Naive thymus-derived CD8-positive, alpha-beta T cell (primary cell): ENCODE measurements around the gene ANKRD1. TPM values are rescaled to one million over a fixed set of nuclear protein-coding genes. Genes with fewer than 3 reads are reported as not detected.

ENCODE experiments used
- ATAC-seq, 2 donors: fragments of 150-1000 bp; cut with Tn5 transposase in 1 of 2; sonication (Bioruptor Pico), chemical (Tn5 transposase) in 1 of 2; 1 replicate in 1 of 2; 2 replicates in 1 of 2; pipeline ENCODE4 v1.10.0; 2021; ENCODE audit warnings: mild to moderate bottlenecking in 2 of 2, moderate library complexity in 2 of 2
- POLR2A ChIA-PET: fragments of 350-600 bp; sonication (Branson Sonifier 250); formaldehyde crosslinking; loops from one replicate; lab custom pipeline; 2021; ENCODE audit warnings: antibody characterized with exemption; lab: Charles Lee
- DNase-seq, 10 donors: peaks; one replicate each; pipeline versions ENCODE4 v3.0.0 to v3.0.0-alpha.2; 2020 to 2022
- H3K27ac Mint-ChIP-seq, 10 donors: one replicate each; pipeline ENCODE4 v1.8.0; 2020 to 2022; ENCODE audit warnings: mild to moderate bottlenecking in 10 of 10, mixed read lengths in 10 of 10, moderate library complexity in 4 of 10, inconsistent platforms in 1 of 10
- H3K27me3 Mint-ChIP-seq, 5 donors: one replicate each; pipeline ENCODE4 v1.8.0; 2021 to 2022; ENCODE audit warnings: mixed read lengths in 5 of 5
- H3K36me3 Mint-ChIP-seq, 3 donors: one replicate each; pipeline ENCODE4 v1.8.0; 2020 to 2022; ENCODE audit warnings: mixed read lengths in 3 of 3, mild to moderate bottlenecking in 2 of 3, inconsistent platforms in 1 of 3
- H3K4me1 Mint-ChIP-seq, 4 donors: one replicate each; pipeline ENCODE4 v1.8.0; 2021 to 2022; ENCODE audit warnings: mixed read lengths in 4 of 4
- H3K4me3 Mint-ChIP-seq, 10 donors: one replicate each; pipeline ENCODE4 v1.8.0; 2020 to 2022; ENCODE audit warnings: mild to moderate bottlenecking in 10 of 10, mixed read lengths in 10 of 10, moderate library complexity in 6 of 10, inconsistent platforms in 1 of 10
- H3K9me3 Mint-ChIP-seq, 9 donors: one replicate each; pipeline ENCODE4 v1.8.0; 2020 to 2022; ENCODE audit warnings: mixed read lengths in 9 of 9, mild to moderate bottlenecking in 3 of 9, inconsistent platforms in 1 of 9, moderate library complexity in 1 of 9
- polyA plus RNA-seq, 3 donors: library from polyadenylated mRNA; unstranded; fragments of 300-500 nt; fragmentation: Illumina TruSeq; gene quantifications; one replicate each; pipeline ENCODE4 v1.2.3, GENCODE V29; 2021
- total RNA-seq, 8 experiments: library from RNA in 2 of 8; stranded (reverse) in 2 of 8; gene quantifications; one replicate each; pipeline ENCODE4 v1.2.3 and lab custom pipeline; 2021 to 2026

Gene ANKRD1
- total and polyA plus RNA-seq, 5 experiments from 2014 or later = not detected

DNA sequence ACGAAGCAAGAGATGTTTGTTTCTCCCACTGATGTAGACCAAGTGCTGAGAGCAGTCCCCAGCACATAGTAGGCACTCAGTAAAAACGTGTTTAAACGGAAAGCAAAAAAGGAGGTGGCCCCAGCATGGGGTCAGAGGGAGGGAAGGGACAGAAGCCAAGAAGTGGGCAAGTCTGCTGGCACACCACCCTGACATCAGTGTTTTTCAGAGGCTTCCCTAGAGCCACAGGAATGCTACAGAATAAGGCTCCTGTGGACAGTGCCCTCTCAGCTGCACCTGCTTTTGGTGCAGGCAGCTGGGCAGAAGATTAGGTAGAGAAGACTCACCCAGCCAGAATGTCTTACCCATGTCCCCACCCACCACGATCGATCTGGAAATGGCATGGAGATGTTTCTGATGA, 8.3 kb upstream of the ANKRD1 start:
- no peaks in the 10 kb centered on the region for H3K9me3 Mint-ChIP-seq

DNA sequence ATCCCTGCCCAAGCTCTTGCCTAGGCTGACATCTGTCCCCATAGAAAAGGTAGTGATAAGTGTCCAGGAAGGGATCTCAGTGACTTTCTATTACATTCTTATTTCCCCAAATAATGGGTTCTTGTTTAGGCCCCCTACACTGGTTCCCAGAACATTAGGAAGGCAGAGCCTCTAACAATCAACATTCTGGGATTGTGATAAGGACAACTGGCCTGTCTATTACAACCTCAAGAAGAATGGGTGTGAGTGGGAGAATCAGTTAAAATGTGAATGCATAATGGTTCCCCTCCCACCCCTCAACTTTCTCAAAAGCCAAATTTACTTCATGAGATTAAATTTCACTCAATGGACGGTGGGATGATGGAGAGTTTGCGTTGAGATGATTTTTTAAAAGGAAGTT, 6.4 kb upstream of the ANKRD1 start:
- Mint-ChIP-seq H3K9me3 (no peaks in the 10 kb centered on the region), H3K4me1 (peaks cover 0 to 2% (median 0%) of the 10 kb centered on the region in 4 donors), H3K36me3 (no peaks in the 10 kb centered on the region), H3K27me3 (peaks cover 11 to 35% (median 16%) of the 10 kb centered on the region in 5 donors), H3K4me3 (no peak overlapping the region), H3K27ac (no peak overlapping the region)
- ATAC-seq (no peak), DNase-seq (no peak)
- POLR2A ChIA-PET = no interaction called here

More for the DNA sequence above, 8.3 kb upstream of the ANKRD1 start:
- Mint-ChIP-seq H3K4me1 (peaks cover 0 to 2% (median 0%) of the 10 kb centered on the region in 4 donors), H3K27ac (peak overlapping the region in 1 of 10 donors; percentile 18), H3K4me3 (no peak overlapping the region), H3K36me3 (no peaks in the 10 kb centered on the region), H3K27me3 (peaks cover 11 to 24% (median 15%) of the 10 kb centered on the region in 5 donors)
- POLR2A ChIA-PET = no interaction called here
- DNase-seq = no peak
- no peak for ATAC-seq

GRCh38 chr10:90925079-90926029, 4.5 kb upstream of the ANKRD1 start:
- H3K27ac Mint-ChIP-seq = no peak overlapping the region
- POLR2A ChIA-PET = no interaction called here
- H3K4me3 Mint-ChIP-seq = no peak overlapping the region
- peaks cover 11 to 38% (median 15%) of the 10 kb centered on the region in 5 donors for H3K27me3 Mint-ChIP-seq
- peaks cover 0 to 2% (median 0%) of the 10 kb centered on the region in 4 donors for H3K4me1 Mint-ChIP-seq
- no peaks in the 10 kb centered on the region for H3K9me3 Mint-ChIP-seq
- ATAC-seq (no peak), DNase-seq (no peak)
- H3K36me3 Mint-ChIP-seq = no peaks in the 10 kb centered on the region

DNA sequence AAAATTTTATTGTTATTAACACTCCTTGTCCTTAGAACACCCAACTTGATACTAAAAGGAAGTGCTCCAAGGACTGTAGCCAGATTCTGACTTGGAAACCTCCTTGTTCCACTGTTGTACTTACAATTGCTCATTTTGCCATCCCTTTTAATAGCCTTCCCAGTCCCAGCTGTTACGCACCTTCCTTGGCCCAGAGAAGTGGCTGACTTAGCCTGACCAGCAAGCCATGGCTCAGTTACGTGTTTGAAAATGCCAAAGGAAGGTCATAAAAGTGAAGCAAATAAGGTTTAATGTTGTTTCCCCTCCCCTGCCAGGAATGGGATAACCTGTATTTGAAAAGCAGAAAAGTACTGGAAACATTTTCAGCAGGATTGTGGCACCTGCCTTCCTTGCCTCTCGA, 3.7 kb upstream of the ANKRD1 start:
- H3K27me3 Mint-ChIP-seq = peaks cover 8 to 30% (median 10%) of the 10 kb centered on the region in 5 donors
- no peak for ATAC-seq
- H3K36me3 Mint-ChIP-seq = no peaks in the 10 kb centered on the region
- H3K27ac Mint-ChIP-seq = peak overlapping the region in 1 of 10 donors; percentile 74
- H3K9me3 Mint-ChIP-seq = no peaks in the 10 kb centered on the region
- no peak for DNase-seq
- H3K4me3 Mint-ChIP-seq = no peak overlapping the region
- POLR2A ChIA-PET = no interaction called here
- H3K4me1 Mint-ChIP-seq = no peaks in the 10 kb centered on the region

- POLR2A ChIA-PET = no interaction called here
- peak overlapping the region in 1 of 10 donors; percentile 46 for H3K27ac Mint-ChIP-seq
- no peak overlapping the region for H3K4me3 Mint-ChIP-seq
- H3K4me1 Mint-ChIP-seq = no peaks in the 10 kb centered on the region
- peaks cover 3 to 17% (median 7%) of the 10 kb centered on the region in 5 donors for H3K27me3 Mint-ChIP-seq
- H3K9me3 Mint-ChIP-seq = no peaks in the 10 kb centered on the region
- no peaks in the 10 kb centered on the region for H3K36me3 Mint-ChIP-seq
- ATAC-seq = no peak
- no peak for DNase-seq
Measured at GRCh38 chr10:90923111-90923731, 2.3 kb upstream of the ANKRD1 start.

DNA sequence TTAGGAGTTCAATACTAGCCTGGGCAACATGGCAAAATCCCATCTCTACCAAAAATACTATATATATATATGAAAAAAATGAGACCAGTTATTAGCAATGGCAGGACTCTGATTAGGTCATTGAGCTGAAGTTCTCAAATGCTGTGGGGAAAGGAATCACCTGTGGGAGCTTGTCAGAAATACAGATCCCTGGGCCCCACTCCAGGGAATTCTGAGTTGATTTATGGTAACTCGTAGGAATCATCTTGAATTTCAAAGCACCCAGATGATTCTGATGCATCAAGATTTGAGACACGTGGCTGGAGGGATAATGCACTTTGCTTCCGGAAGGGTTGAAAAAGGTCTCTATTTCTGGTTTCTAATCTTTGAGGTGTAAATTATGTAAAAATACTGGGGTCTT, 1.0 kb upstream of the ANKRD1 start:
- no peak overlapping the region for H3K4me3 Mint-ChIP-seq
- no peak overlapping the region for H3K27ac Mint-ChIP-seq
- no peaks in the 10 kb centered on the region for H3K9me3 Mint-ChIP-seq
- ATAC-seq (no peak), DNase-seq (no peak)
- no peaks in the 10 kb centered on the region for H3K36me3 Mint-ChIP-seq
- H3K4me1 Mint-ChIP-seq = no peaks in the 10 kb centered on the region
- POLR2A ChIA-PET = no interaction called here
- H3K27me3 Mint-ChIP-seq = peaks cover 0 to 16% (median 6%) of the 10 kb centered on the region in 5 donors

- DNase-seq (no peak), ATAC-seq (no peak)
- Mint-ChIP-seq H3K27ac (peak overlapping the region in 1 of 10 donors; percentile 2), H3K27me3 (peaks cover 0 to 16% (median 12%) of the 10 kb centered on the region in 5 donors), H3K9me3 (no peaks in the 10 kb centered on the region), H3K36me3 (no peaks in the 10 kb centered on the region), H3K4me3 (no peak overlapping the region), H3K4me1 (no peaks in the 10 kb centered on the region)
- POLR2A ChIA-PET = no interaction called here
Measured at GRCh38 chr10:90919683-90920574, 958 bp downstream of the ANKRD1 start.

GRCh38 chr10:90917968-90918318, 2.9 kb downstream of the ANKRD1 start:
- H3K4me1 Mint-ChIP-seq = no peaks in the 10 kb centered on the region
- POLR2A ChIA-PET = no interaction called here
- no peak overlapping the region for H3K4me3 Mint-ChIP-seq

DNA sequence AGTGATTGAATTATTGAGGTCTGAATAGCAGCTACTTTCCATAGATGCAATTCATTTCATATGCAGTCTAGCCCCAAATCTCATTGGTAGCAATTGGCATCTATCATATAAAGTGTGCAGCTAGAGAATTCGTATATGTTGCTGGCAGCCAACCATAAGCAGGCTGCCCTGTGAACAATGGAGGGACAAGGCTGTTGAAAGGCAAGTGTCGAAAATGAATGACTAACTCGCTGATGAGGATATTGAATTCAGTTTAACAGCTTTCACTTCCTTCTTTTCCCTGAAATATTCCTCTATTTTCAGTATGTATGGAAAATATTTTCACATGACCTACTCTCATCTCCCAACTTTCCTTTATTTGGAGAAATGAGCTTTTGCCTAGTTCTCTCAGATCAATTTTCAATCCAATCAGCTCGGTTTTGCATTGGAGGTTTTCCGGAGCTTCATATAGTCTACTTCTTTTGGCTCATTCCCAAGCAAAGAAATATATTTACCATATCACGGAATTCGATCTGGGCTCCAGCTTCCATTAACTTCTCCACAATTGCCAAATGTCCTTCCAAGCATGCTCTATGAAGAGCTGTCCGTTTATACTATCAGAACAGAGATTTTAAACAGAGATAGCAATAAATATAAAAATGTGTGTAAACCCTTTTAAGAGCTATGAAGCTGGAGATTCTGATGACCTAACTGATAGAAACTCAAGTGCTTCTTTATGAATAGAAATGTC, 3.5 kb downstream of the ANKRD1 start:
- Mint-ChIP-seq H3K27ac (peak overlapping the region in 1 of 10 donors; percentile 51), H3K4me3 (no peak overlapping the region), H3K9me3 (no peaks in the 10 kb centered on the region), H3K36me3 (no peaks in the 10 kb centered on the region), H3K4me1 (peaks cover 0 to under 1% (median 0%) of the 10 kb centered on the region in 4 donors), H3K27me3 (peaks cover 0 to 12% (median 5%) of the 10 kb centered on the region in 5 donors)
- ATAC-seq (no peak), DNase-seq (no peak)
- POLR2A ChIA-PET = no interaction called here

More at GRCh38 chr10:90917968-90918318, 2.9 kb downstream of the ANKRD1 start:
- no peak for ATAC-seq
- Mint-ChIP-seq H3K27ac (no peak overlapping the region), H3K36me3 (no peaks in the 10 kb centered on the region), H3K27me3 (peaks cover 0 to 12% (median 10%) of the 10 kb centered on the region in 5 donors), H3K9me3 (no peaks in the 10 kb centered on the region)
- no peak for DNase-seq

GRCh38 chr10:90916392-90917237, 4.3 kb downstream of the ANKRD1 start:
- peaks cover 0 to 5% (median 2%) of the 10 kb centered on the region in 4 donors for H3K4me1 Mint-ChIP-seq
- H3K4me3 Mint-ChIP-seq = no peak overlapping the region
- H3K27me3 Mint-ChIP-seq = peaks cover 0 to 10% (median 0%) of the 10 kb centered on the region in 5 donors
- ATAC-seq (no peak), DNase-seq (no peak)
- no peaks in the 10 kb centered on the region for H3K36me3 Mint-ChIP-seq
- POLR2A ChIA-PET = no interaction called here
- H3K27ac Mint-ChIP-seq = peak overlapping the region in 1 of 10 donors; percentile 51
- H3K9me3 Mint-ChIP-seq = no peaks in the 10 kb centered on the region

DNA sequence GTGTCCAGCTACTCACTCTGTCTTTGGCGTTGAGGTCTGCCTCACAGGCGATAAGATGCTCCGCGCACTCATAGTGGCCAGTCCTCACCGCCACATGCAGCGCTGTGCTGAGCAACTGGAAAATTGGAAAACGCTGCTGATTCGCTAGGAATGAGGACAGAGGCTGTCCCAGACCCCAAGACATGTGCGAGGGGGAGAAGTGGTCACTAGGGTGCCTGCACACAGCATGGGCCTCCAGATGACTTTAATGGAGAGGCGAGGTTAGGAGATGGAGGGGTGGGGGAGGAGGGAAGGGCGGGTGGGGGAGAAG, 5.2 kb downstream of the ANKRD1 start:
- ATAC-seq = no peak
- POLR2A ChIA-PET = interaction anchor here (0.6 kb wide), 1 partner anchor 1122 kb away, joined by 3 read pairs; no protein-coding TSS in a partner anchor
- no peak for DNase-seq
- H3K4me1 Mint-ChIP-seq = peaks cover 0 to 5% (median 2%) of the 10 kb centered on the region in 4 donors
- H3K27me3 Mint-ChIP-seq = peaks cover 0 to 10% (median 0%) of the 10 kb centered on the region in 5 donors
- no peaks in the 10 kb centered on the region for H3K36me3 Mint-ChIP-seq
- H3K27ac Mint-ChIP-seq = no peak overlapping the region
- no peak overlapping the region for H3K4me3 Mint-ChIP-seq
- H3K9me3 Mint-ChIP-seq = no peaks in the 10 kb centered on the region
